Fibroblast of mammary gland (primary cell): ENCODE data around the gene SLAMF1.

Experiments used
- DNase-seq: peaks from one replicate; pipeline ENCODE4 v3.0.0-alpha.2; 2010; ENCODE audit warnings: low read depth
- H3K4me3 ChIP-seq: 2 replicates; pipeline ENCODE4 v1.5.1; 2011; ENCODE audit warnings: low read depth, mild to moderate bottlenecking, low read length, moderate library complexity; ENCODE audit not compliant: control insufficient read depth
- TF ChIP-seq, protein P1 (sequence below): conservative IDR thresholded peaks from 2 replicates; pipeline ENCODE4 v1.5.1; 2011; ENCODE audit warnings: low read depth, low read length, inconsistent platforms; ENCODE audit not compliant: control insufficient read depth, insufficient read depth

SLAMF1 gene

DNA sequence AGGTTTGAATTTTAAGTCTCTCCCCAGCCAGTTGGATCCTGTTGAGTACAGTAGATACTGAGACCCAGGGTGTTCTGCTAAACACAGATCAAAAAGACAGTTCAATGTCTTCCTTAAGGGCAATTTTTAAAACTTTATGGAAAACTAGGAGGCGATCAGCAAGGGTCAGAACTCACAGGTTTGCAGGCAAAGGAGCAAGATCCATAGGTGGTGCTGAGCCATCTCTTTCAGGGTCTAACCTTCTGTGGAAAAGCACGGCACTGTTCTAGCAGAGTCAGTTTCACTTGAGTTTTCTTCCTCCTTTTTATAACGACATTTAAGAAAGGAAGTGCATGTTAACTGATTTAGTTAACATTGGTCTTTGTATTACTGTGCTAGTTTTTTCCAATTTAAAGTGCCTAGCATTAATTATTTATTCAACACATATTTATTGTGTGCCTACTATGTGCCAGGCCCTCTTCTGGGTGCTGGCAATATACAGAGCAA, 67.6 kb downstream of the SLAMF1 start, which contains the start of gene CD84:
TSS of gene CD84 (minus strand) at position 281 of the 486 bp plus-strand sequence. CDS start at position 222, 59 bp downstream.
- TF ChIP-seq, protein P1, sequence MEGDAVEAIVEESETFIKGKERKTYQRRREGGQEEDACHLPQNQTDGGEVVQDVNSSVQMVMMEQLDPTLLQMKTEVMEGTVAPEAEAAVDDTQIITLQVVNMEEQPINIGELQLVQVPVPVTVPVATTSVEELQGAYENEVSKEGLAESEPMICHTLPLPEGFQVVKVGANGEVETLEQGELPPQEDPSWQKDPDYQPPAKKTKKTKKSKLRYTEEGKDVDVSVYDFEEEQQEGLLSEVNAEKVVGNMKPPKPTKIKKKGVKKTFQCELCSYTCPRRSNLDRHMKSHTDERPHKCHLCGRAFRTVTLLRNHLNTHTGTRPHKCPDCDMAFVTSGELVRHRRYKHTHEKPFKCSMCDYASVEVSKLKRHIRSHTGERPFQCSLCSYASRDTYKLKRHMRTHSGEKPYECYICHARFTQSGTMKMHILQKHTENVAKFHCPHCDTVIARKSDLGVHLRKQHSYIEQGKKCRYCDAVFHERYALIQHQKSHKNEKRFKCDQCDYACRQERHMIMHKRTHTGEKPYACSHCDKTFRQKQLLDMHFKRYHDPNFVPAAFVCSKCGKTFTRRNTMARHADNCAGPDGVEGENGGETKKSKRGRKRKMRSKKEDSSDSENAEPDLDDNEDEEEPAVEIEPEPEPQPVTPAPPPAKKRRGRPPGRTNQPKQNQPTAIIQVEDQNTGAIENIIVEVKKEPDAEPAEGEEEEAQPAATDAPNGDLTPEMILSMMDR = no peak
- H3K4me3 ChIP-seq = no peak within 1 kb of the TSS
- DNase-seq = no peak

DNA sequence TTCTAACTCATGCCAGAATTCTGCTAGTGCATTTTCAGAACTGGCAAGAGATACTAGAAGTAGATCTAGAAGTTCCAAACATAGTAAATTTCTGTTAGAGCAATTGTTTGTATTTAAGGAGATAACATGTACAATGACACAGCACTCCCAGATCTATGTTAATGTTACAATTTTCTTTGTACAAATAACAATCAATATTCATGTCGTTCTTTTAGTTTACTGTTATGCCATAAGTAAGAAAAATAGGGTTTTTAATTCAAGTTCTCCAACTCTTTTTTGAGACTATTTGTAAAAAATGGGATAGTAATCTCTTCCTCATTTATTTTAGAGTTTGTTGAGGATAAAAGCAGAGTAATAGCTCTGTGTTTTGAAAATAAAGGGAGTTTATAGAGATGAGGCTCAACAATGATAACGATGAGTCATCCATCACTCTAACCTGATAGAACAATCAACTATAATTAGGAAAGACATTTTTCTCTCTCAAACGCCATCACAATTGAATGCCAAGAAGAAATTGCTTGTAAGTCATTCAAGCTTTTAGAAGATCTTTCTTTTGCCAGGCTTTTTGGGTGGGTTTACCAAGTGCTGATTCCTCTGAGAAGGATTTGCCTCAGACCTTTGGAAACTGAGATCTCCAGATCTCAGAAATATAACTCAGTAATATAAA, 68.2 kb downstream of the SLAMF1 start:
- H3K4me3 ChIP-seq = no peak overlapping the region
- TF ChIP-seq, protein P1 = no peak
- DNase-seq = no peak

DNA sequence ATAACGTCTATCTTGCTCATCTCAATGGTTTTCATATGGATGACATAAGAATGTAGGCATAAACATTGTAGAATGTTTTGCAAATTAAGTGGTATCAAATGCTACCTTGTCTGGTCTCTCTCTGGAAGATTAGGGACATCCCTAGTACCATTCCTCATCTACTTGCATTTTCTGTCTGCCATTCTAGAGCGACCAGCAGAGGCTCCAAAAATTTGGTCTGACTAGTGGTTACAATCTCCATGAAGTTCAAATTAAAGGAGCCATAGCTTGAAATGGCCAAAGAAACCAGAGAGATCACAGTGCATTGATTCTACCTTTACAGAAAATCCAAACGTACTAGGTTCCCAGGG, 68.7 kb downstream of the SLAMF1 start:
- DNase-seq = no peak
- TF ChIP-seq, protein P1 = no peak
- no peak overlapping the region for H3K4me3 ChIP-seq

DNA sequence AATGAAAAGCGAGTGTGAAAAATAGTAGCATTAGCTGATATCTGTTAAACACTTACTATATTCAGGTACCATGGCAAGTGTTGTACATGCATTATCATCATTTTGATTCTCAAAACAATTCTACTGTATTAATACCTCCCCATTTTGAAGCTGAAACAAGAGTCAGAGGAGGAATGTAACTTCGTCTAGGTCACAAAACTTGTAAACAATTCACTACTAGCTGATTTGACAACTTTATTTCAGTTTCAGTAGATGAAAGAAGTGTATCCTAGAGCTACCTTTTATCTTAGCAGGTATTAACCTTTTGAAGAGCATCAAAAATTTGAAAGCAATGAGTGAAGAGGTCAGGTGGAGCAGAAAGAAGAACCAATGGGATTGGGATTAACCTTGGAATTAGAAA, 69.2 kb downstream of the SLAMF1 start:
- no peak overlapping the region for H3K4me3 ChIP-seq
- no peak for DNase-seq
- TF ChIP-seq, protein P1 = no peak

DNA sequence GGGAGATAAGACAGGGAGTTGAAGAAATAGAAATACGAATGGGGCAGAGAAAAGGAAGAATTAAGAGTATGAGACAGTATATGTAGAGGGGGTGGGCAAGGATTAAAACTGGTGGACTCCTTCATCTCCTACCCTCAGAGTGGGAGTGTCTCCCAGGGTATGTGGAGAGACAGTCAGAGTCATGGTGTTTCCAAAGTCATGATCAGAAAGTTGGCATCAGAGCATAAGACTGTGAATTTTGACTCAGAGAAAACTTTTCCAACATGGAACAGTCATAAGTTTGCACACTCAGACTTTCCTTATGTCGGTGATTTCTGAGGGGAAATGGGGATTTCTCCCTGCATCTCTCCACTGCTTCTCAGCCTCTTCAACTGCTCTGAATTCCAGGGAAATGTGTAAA, 70.0 kb downstream of the SLAMF1 start:
- H3K4me3 ChIP-seq = no peak overlapping the region
- no peak for DNase-seq
- TF ChIP-seq, protein P1 = no peak

DNA sequence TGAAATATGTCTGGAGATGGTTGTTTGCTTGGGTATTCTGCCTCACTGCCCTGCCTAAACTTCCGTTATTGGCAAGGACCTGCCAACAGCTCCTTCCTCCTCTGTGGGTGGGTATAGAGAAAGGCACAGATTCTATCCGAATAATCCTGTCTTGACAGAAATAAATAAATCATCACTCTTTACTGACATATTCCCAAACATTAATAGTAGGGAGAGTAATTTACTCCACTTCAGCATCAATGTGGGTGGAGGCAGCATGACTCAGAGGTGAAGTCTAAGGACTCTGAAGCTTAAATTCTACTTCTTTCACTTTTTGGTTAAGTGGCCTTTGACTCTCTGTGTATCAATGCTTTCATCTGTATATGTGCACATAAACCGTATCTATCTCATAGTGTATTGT, 70.5 kb downstream of the SLAMF1 start:
- no peak overlapping the region for H3K4me3 ChIP-seq
- TF ChIP-seq, protein P1 = no peak
- DNase-seq = no peak
